Progenitor cell of endocrine pancreas (in vitro differentiated cells): ENCODE measurements around the gene FOXC2. TPM values are rescaled to one million over a fixed set of nuclear protein-coding genes. Genes with fewer than 3 reads are reported as not detected.

Experiments
- DNase-seq: peaks from one replicate; pipeline ENCODE4 v3.0.0; 2021; ENCODE audit warnings: low spot score; ENCODE audit not compliant: unreplicated experiment
- H3K27ac Mint-ChIP-seq: 2 replicates; pipeline ENCODE4 v1.8.0; 2021; ENCODE audit warnings: mild to moderate bottlenecking, moderate library complexity, mixed read lengths
- H3K27me3 Mint-ChIP-seq: 2 replicates; pipeline ENCODE4 v1.8.0; 2021; ENCODE audit warnings: mixed read lengths
- H3K36me3 Mint-ChIP-seq: 2 replicates; pipeline ENCODE4 v1.8.0; 2022; ENCODE audit warnings: mixed read lengths; ENCODE audit not compliant: insufficient read depth
- H3K4me1 Mint-ChIP-seq: 2 replicates; pipeline ENCODE4 v1.8.0; 2021; ENCODE audit warnings: low read depth, mixed read lengths
- H3K4me3 Mint-ChIP-seq: 2 replicates; pipeline ENCODE4 v1.8.0; 2021; ENCODE audit warnings: low read depth, mild to moderate bottlenecking, moderate library complexity, mixed read lengths
- H3K9me3 Mint-ChIP-seq: 2 replicates; pipeline ENCODE4 v1.8.0; 2021; ENCODE audit warnings: low read depth, mixed read lengths
- CTCF ChIP-seq: fragments of 200-600 bp; sonication (generic); IDR thresholded peaks from one replicate; pipeline ENCODE4 v1.5.0; 2021; ENCODE audit warnings: antibody characterized with exemption, mild to moderate bottlenecking; ENCODE audit not compliant: unreplicated experiment
- total RNA-seq: library from RNA; stranded (reverse); gene quantifications from 2 replicates; pipeline ENCODE4 v1.2.1, GENCODE V29; 2021

Gene FOXC2
- total RNA-seq, 1 donor from 2014 or later = not detected

- TF ChIP-seq CTCF = no peak
- Mint-ChIP-seq H3K4me3 (no peak overlapping the region), H3K4me1 (no peaks in the 10 kb centered on the region), H3K36me3 (no peaks in the 10 kb centered on the region), H3K27ac (no peak overlapping the region), H3K27me3 (peaks cover 31% of the 10 kb centered on the region), H3K9me3 (no peaks in the 10 kb centered on the region)
- no peak for DNase-seq
Observed at GRCh38 chr16:86611525-86611855, 44.9 kb downstream of the FOXC2 start.

- TF ChIP-seq CTCF = no peak
- Mint-ChIP-seq H3K9me3 (no peaks in the 10 kb centered on the region), H3K4me3 (no peak overlapping the region), H3K36me3 (no peaks in the 10 kb centered on the region), H3K27ac (no peak overlapping the region), H3K27me3 (peaks cover 31% of the 10 kb centered on the region), H3K4me1 (no peaks in the 10 kb centered on the region)
- DNase-seq = no peak
Observed at GRCh38 chr16:86611941-86612340, 45.3 kb downstream of the FOXC2 start.

- no peak for DNase-seq
- no peak overlapping the region for H3K4me3 Mint-ChIP-seq
- H3K27me3 Mint-ChIP-seq = peaks cover 23% of the 10 kb centered on the region
- no peaks in the 10 kb centered on the region for H3K4me1 Mint-ChIP-seq
- no peaks in the 10 kb centered on the region for H3K36me3 Mint-ChIP-seq
- H3K9me3 Mint-ChIP-seq = no peaks in the 10 kb centered on the region
- no peak for TF ChIP-seq CTCF
- no peak overlapping the region for H3K27ac Mint-ChIP-seq
Observed at GRCh38 chr16:86614699-86615098, 48.1 kb downstream of the FOXC2 start.

- Mint-ChIP-seq H3K4me1 (no peaks in the 10 kb centered on the region), H3K27ac (no peak overlapping the region), H3K36me3 (no peaks in the 10 kb centered on the region), H3K27me3 (peaks cover 17% of the 10 kb centered on the region), H3K4me3 (no peak overlapping the region), H3K9me3 (no peaks in the 10 kb centered on the region)
- TF ChIP-seq CTCF = no peak
- no peak for DNase-seq
Observed at GRCh38 chr16:86616906-86617305, 50.3 kb downstream of the FOXC2 start.

GRCh38 chr16:86618431-86619238, 52.0 kb downstream of the FOXC2 start:
- H3K36me3 Mint-ChIP-seq = no peaks in the 10 kb centered on the region
- no peaks in the 10 kb centered on the region for H3K9me3 Mint-ChIP-seq
- H3K4me3 Mint-ChIP-seq = no peak overlapping the region
- no peak overlapping the region for H3K27ac Mint-ChIP-seq
- no peak for DNase-seq
- H3K4me1 Mint-ChIP-seq = no peaks in the 10 kb centered on the region
- peaks cover 23% of the 10 kb centered on the region for H3K27me3 Mint-ChIP-seq
- no peak for TF ChIP-seq CTCF

Other genes with a start within 250 kb of the FOXC2 start
- gene FOXF1, start 56.3 kb upstream of the FOXC2 start, total RNA-seq = not detected in 2 replicates
- 21.8 and 22.8 TPM in 2 replicates for gene MTHFSD, start 11.6 kb upstream of the FOXC2 start, total RNA-seq
- gene FOXL1, start 11.7 kb downstream of the FOXC2 start, total RNA-seq = not detected in 2 replicates